Activated CD4-positive, alpha-beta T cell treated with anti-CD3 and anti-CD28 coated beads, Interleukin-2, amount 10 ng/mL, durations not matched to agents 7 days and 5 days (primary cell): ENCODE data around the gene PFKFB1. TPM values are rescaled to one million over a fixed set of nuclear protein-coding genes. Genes with fewer than 3 reads are reported as not detected.

ENCODE experiments used
- CTCF ChIA-PET: fragments of 350-600 bp; sonication (Branson Sonifier 250); formaldehyde crosslinking; loops from one replicate; lab custom pipeline; 2021; ENCODE audit warnings: antibody characterized with exemption; lab: Charles Lee
- POLR2A ChIA-PET: fragments of 350-600 bp; sonication (Branson Sonifier 250); formaldehyde crosslinking; loops from one replicate; lab custom pipeline; 2021; ENCODE audit warnings: antibody characterized with exemption; lab: Charles Lee
- DNase-seq: peaks from one replicate; pipeline ENCODE4 v3.0.0-alpha.2; 2020
- H3K27ac Mint-ChIP-seq: one replicate; pipeline ENCODE4 v1.8.0; 2021; ENCODE audit warnings: mild to moderate bottlenecking, moderate library complexity, mixed read lengths
- H3K27me3 Mint-ChIP-seq: one replicate; pipeline ENCODE4 v1.8.0; 2021; ENCODE audit warnings: mixed read lengths
- H3K36me3 Mint-ChIP-seq: one replicate; pipeline ENCODE4 v1.8.0; 2021; ENCODE audit warnings: low read depth, mixed read lengths
- H3K4me1 Mint-ChIP-seq: one replicate; pipeline ENCODE4 v1.8.0; 2021; ENCODE audit warnings: mixed read lengths
- H3K4me3 Mint-ChIP-seq: one replicate; pipeline ENCODE4 v1.8.0; 2021; ENCODE audit warnings: mild to moderate bottlenecking, moderate library complexity, mixed read lengths
- H3K9me3 Mint-ChIP-seq: one replicate; pipeline ENCODE4 v1.8.0; 2021; ENCODE audit warnings: mixed read lengths
- total RNA-seq, 2 experiments: library from RNA; stranded (reverse); gene quantifications; one replicate each; pipeline ENCODE4 v1.2.3, GENCODE V29; 2021

The PFKFB1 gene
- under 1 TPM; 0.23 to 0.64 TPM for total RNA-seq

GRCh38 chrX:54994099-54994498 is at the start of gene PFKFB1:
Gene PFKFB1 (minus strand): TSS chrX:54994188. CDS start chrX:54994007, 181 bp downstream.
- H3K27ac Mint-ChIP-seq: peak within 1 kb of the TSS; percentile 2
- DNase-seq: no peak
- H3K4me1 Mint-ChIP-seq: peaks cover 1% of the 10 kb centered on the region
- no peaks in the 10 kb centered on the region for H3K27me3 Mint-ChIP-seq
- CTCF ChIA-PET: interaction anchor here (1.7 kb wide), 1 partner anchor 10 kb away, joined by 5 read pairs; no protein-coding TSS in a partner anchor
- POLR2A ChIA-PET: no interaction called here
- no peaks in the 10 kb centered on the region for H3K9me3 Mint-ChIP-seq
- H3K36me3 Mint-ChIP-seq: no peaks in the 10 kb centered on the region
- H3K4me3 Mint-ChIP-seq: no peak within 1 kb of the TSS

- H3K9me3 Mint-ChIP-seq: no peaks in the 10 kb centered on the region
- no peak overlapping the region for H3K27ac Mint-ChIP-seq
- H3K36me3 Mint-ChIP-seq: no peaks in the 10 kb centered on the region
- no peaks in the 10 kb centered on the region for H3K4me1 Mint-ChIP-seq
- H3K27me3 Mint-ChIP-seq: no peaks in the 10 kb centered on the region
- no peak for DNase-seq
- no peak overlapping the region for H3K4me3 Mint-ChIP-seq
- ChIA-PET POLR2A (no interaction called here), CTCF (no interaction called here)
Measured at GRCh38 chrX:55041514-55041913, 47.5 kb upstream of the PFKFB1 start.

DNA sequence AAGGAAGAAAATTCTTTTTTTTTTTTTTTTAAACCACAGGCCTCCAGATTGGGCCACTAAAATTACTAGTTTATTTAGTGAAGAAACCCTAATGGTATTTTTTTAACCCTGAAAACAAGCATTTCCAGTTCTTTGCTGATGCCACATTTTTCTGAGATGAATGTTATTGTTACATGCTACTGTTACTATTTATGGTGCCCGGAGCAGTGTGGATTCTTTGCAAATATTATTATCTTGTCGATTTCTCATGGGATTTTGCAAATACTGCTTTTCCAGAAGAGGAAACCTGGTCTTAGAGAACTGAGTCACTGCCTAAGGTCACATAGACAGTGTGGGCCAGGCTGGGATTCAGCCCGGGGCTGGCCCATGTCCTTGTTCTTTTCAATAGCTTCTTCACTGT is 45.5 kb upstream of the PFKFB1 start:
- peaks cover 3% of the 10 kb centered on the region for H3K9me3 Mint-ChIP-seq
- H3K36me3 Mint-ChIP-seq: no peaks in the 10 kb centered on the region
- no peaks in the 10 kb centered on the region for H3K27me3 Mint-ChIP-seq
- ChIA-PET POLR2A (no interaction called here), CTCF (no interaction called here)
- no peak for DNase-seq
- no peak overlapping the region for H3K27ac Mint-ChIP-seq
- H3K4me1 Mint-ChIP-seq: no peaks in the 10 kb centered on the region
- H3K4me3 Mint-ChIP-seq: no peak overlapping the region

GRCh38 chrX:55033429-55033828 is 39.4 kb upstream of the PFKFB1 start:
- no peaks in the 10 kb centered on the region for H3K4me1 Mint-ChIP-seq
- DNase-seq: no peak
- ChIA-PET POLR2A (no interaction called here), CTCF (no interaction called here)
- H3K36me3 Mint-ChIP-seq: no peaks in the 10 kb centered on the region
- H3K4me3 Mint-ChIP-seq: no peak overlapping the region
- peaks cover 3% of the 10 kb centered on the region for H3K9me3 Mint-ChIP-seq
- H3K27me3 Mint-ChIP-seq: no peaks in the 10 kb centered on the region
- H3K27ac Mint-ChIP-seq: no peak overlapping the region

DNA sequence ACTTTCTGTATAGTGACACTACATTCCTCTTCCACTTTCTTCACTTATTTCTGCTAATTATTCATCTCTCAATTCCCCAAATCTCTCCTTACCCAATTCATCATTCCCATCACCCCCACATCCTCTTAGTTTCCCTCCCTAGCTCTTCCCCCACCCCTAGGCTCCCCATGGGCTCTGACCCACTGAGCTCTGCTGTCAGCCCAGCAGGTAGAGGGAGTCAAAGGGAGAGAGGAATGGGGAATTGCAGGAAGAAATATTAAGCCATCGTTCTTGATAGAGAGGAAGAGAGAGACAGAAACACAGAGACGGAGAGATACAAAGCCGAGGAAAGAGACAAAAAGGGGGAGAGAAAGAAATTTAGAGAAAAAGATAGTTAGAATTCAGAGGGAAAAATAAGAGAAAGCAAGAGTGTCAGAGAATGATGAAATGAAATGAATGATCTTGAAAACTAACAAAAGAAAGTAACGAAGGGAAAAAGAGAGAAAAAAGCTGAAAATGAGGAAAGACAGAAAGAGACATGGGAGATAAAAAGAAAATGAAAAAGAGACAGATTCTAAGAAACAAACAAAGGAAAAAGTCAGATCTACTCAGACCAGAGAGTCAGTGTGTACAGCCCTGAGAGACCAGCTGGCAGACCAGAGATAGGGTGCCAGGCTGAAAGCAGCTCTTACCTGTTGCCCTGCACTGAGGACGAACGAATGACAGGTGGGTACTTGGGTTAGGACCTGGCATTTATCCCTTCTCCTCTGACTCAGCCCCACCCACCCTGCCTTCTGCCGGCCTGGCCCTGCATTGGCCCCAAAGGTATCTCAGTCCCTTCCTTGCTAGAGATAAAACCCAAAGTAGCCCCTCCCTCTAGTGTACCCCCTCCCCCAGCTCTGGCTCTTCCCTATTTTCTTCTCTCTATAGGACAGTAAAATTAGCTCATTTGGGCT is 36.5 kb upstream of the PFKFB1 start, which contains the start of gene ALAS2:
TSS of gene ALAS2 (minus strand) at position 707 of the 935 bp plus-strand sequence. CDS start 4,977 bp downstream, outside the sequence.
- no peak for DNase-seq
- Mint-ChIP-seq H3K36me3 (no peaks in the 10 kb centered on the region), H3K4me3 (no peak within 1 kb of the TSS), H3K4me1 (no peaks in the 10 kb centered on the region), H3K27ac (no peak within 1 kb of the TSS), H3K27me3 (no peaks in the 10 kb centered on the region), H3K9me3 (peaks cover 3% of the 10 kb centered on the region)
- POLR2A ChIA-PET: no interaction called here
- CTCF ChIA-PET: interaction anchor here (0.9 kb wide), 1 partner anchor 167 kb away, joined by 3 read pairs; no protein-coding TSS in a partner anchor

DNA sequence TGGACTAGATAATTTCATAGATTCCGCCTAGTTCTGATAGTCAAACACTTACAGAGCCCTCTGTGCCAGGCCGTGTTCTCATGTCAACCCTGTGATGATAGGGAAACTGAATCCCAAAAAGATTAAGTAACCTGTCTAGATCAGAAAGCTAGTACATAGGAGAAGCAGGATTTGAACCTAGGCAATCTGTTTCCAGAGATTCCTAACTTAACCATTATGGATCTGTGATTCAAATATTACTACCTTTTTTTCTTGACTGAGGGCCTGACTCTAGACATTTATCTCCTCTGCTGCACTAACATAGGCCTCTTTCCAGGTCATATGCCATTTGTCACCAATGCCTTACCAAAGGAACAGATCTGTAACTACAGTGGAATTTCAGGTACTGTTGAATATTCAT is 35.3 kb upstream of the PFKFB1 start:
- ChIA-PET POLR2A (no interaction called here), CTCF (no interaction called here)
- Mint-ChIP-seq H3K4me1 (no peaks in the 10 kb centered on the region), H3K27ac (no peak overlapping the region), H3K4me3 (no peak overlapping the region), H3K9me3 (no peaks in the 10 kb centered on the region), H3K27me3 (no peaks in the 10 kb centered on the region), H3K36me3 (no peaks in the 10 kb centered on the region)
- DNase-seq: no peak

- H3K4me1 Mint-ChIP-seq: no peaks in the 10 kb centered on the region
- H3K27ac Mint-ChIP-seq: no peak overlapping the region
- no peaks in the 10 kb centered on the region for H3K9me3 Mint-ChIP-seq
- no peaks in the 10 kb centered on the region for H3K36me3 Mint-ChIP-seq
- ChIA-PET POLR2A (no interaction called here), CTCF (interaction anchor here (0.5 kb wide), 1 partner anchor 27 kb away, joined by 5 read pairs; no protein-coding TSS in a partner anchor)
- H3K27me3 Mint-ChIP-seq: no peaks in the 10 kb centered on the region
- H3K4me3 Mint-ChIP-seq: no peak overlapping the region
- no peak for DNase-seq
Measured at GRCh38 chrX:55028611-55029010, 34.6 kb upstream of the PFKFB1 start.

DNA sequence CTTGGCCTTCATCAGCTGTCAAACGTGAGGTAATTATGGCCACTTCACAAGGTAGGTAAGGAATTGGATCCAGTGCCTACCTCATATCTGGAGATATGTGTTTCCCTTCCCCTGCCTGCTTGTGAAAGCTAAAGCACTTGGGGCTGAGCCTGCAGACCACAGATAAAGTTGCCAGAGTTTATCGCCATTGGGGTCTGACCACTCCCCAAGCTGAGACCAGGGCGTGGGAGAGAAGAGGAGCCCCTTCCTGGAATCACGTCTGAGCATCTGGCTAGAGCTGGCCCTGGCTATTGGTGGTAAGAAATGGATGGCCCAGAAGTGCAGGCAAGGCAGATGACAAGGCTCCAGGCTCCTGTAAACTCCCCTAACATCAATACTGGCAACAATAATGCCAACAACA is 34.1 kb upstream of the PFKFB1 start:
- Mint-ChIP-seq H3K27me3 (no peaks in the 10 kb centered on the region), H3K27ac (no peak overlapping the region), H3K4me1 (no peaks in the 10 kb centered on the region), H3K4me3 (no peak overlapping the region), H3K9me3 (no peaks in the 10 kb centered on the region), H3K36me3 (no peaks in the 10 kb centered on the region)
- ChIA-PET POLR2A (no interaction called here), CTCF (interaction anchor here (0.5 kb wide), 1 partner anchor 27 kb away, joined by 5 read pairs; no protein-coding TSS in a partner anchor)
- DNase-seq: no peak

DNA sequence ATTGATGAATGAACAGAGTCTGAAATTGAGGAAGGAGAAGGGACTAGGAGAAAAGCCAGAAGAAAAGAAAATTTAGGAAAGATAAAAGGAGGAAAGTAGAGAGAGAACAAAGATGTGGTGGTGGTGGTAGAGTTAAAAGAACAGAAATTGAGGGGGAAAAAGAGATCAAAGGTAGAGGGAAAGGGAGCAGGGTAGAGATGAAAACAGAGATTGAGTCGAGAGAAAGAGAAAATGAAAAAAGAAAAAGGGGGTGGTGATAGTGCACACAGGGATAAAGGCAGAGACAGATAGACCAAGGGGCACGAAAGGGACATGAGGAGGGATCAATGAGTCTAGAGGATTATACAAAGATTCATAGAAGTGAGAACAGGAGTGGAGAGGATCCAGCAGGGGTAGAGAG is 32.9 kb upstream of the PFKFB1 start:
- POLR2A ChIA-PET: no interaction called here
- no peaks in the 10 kb centered on the region for H3K9me3 Mint-ChIP-seq
- H3K4me1 Mint-ChIP-seq: no peaks in the 10 kb centered on the region
- CTCF ChIA-PET: no interaction called here
- no peak overlapping the region for H3K27ac Mint-ChIP-seq
- no peak overlapping the region for H3K4me3 Mint-ChIP-seq
- no peak for DNase-seq
- H3K27me3 Mint-ChIP-seq: no peaks in the 10 kb centered on the region
- H3K36me3 Mint-ChIP-seq: no peaks in the 10 kb centered on the region

- CTCF ChIA-PET: no interaction called here
- no peaks in the 10 kb centered on the region for H3K4me1 Mint-ChIP-seq
- H3K9me3 Mint-ChIP-seq: no peaks in the 10 kb centered on the region
- no peak overlapping the region for H3K27ac Mint-ChIP-seq
- POLR2A ChIA-PET: no interaction called here
- H3K4me3 Mint-ChIP-seq: no peak overlapping the region
- no peaks in the 10 kb centered on the region for H3K27me3 Mint-ChIP-seq
- H3K36me3 Mint-ChIP-seq: no peaks in the 10 kb centered on the region
- DNase-seq: no peak
Measured at GRCh38 chrX:55026143-55026542, 32.2 kb upstream of the PFKFB1 start.

DNA sequence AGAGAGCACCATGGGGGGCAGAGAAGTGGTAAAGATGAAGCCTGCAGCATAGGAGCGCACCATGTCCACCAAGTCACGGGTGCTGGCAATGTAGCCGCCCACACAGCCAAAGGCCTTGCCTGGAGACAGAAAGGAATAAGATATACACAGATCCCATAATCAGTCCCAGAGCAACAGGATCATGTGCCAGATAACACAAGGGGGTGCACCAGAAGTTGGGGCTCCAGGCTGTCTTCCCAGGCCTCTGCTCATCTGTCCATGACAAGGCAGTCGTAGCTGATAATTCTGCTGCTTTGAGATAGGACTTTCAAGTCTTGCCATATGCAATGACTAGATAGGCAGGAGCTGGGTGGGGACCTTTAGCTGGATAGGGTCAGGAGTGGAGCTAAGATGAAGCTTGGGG is 20.9 kb upstream of the PFKFB1 start:
- DNase-seq: no peak
- H3K9me3 Mint-ChIP-seq: no peaks in the 10 kb centered on the region
- H3K4me1 Mint-ChIP-seq: no peaks in the 10 kb centered on the region
- no peak overlapping the region for H3K27ac Mint-ChIP-seq
- no peaks in the 10 kb centered on the region for H3K27me3 Mint-ChIP-seq
- POLR2A ChIA-PET: no interaction called here
- no peak overlapping the region for H3K4me3 Mint-ChIP-seq
- H3K36me3 Mint-ChIP-seq: no peaks in the 10 kb centered on the region
- CTCF ChIA-PET: interaction anchor here (0.6 to 2.2 kb wide), 2 partner anchors 11 to 509 kb away, joined by 3 to 9 read pairs; no protein-coding TSS in a partner anchor

DNA sequence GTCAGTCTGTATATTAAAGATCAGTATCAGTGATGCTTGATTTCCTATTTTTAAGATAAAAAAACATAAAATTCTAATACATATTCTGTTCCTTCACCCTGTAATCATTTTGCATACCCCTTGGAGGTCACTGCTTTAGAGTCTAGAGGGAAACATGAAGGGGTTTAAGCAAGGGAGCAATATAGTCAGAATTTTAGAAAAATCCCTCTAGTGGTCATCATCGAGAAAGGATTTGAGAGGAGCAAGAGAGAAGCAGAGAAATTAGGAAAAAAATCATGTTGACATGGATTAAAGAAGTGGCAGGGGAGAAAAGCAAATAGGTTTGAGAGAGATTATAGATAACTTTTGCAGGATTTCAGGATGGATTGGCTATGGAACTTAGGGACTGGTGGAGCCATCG is 17.3 kb upstream of the PFKFB1 start:
- no peaks in the 10 kb centered on the region for H3K9me3 Mint-ChIP-seq
- no peak overlapping the region for H3K27ac Mint-ChIP-seq
- peaks cover 8% of the 10 kb centered on the region for H3K36me3 Mint-ChIP-seq
- H3K27me3 Mint-ChIP-seq: no peaks in the 10 kb centered on the region
- POLR2A ChIA-PET: no interaction called here
- peaks cover 8% of the 10 kb centered on the region for H3K4me1 Mint-ChIP-seq
- CTCF ChIA-PET: no interaction called here
- no peak overlapping the region for H3K4me3 Mint-ChIP-seq
- DNase-seq: no peak

DNA sequence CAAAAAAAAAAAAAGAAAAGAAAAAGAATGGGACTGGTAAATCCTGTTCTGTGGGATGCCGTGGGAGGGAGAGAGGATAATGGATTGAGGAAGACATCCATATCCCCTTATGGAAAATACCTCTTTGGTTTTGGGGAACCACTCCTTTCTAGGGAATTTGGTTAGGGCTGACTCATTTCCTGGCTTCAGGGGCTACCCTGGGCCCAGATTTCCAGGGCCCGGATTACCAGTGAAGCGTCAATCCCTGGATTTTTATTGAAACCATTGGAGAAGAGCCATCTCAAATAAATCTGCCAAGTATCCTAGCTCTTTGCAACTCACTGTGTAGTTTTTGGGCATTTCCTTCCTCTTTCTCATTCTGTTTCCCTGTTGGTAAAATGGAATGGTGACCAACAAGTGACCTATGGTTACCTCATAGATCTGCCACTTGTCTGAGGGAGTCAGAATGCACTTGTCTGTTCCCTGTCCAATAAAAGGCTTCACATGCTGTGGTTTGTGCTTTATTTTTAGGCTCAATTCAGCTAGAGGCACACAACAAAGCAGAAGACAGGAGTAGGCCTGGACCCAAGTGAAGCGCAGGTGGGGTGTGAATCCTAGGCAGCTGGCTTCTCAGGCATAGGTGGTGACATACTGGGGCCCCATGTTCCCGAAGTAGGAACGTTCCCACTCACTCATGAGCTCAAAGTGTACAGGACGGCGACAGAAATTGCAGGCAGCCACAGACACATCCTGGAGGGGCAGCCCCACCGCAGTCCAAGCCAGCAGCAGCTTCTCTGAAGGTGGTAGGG is 14.8 kb upstream of the PFKFB1 start:
- no peak for DNase-seq
- CTCF ChIA-PET: interaction anchor here (1.3 kb wide), 1 partner anchor 8 kb away, joined by 4 read pairs; the partner anchor contains the start of gene APEX2
- POLR2A ChIA-PET: no interaction called here
- H3K36me3 Mint-ChIP-seq: peaks cover 27% of the 10 kb centered on the region
- no peaks in the 10 kb centered on the region for H3K9me3 Mint-ChIP-seq
- H3K27me3 Mint-ChIP-seq: no peaks in the 10 kb centered on the region
- no peak overlapping the region for H3K27ac Mint-ChIP-seq
- no peak overlapping the region for H3K4me3 Mint-ChIP-seq
- peaks cover 21% of the 10 kb centered on the region for H3K4me1 Mint-ChIP-seq
